H7 (cell line): ENCODE measurements around the gene SOWAHD. TPM values are rescaled to one million over a fixed set of nuclear protein-coding genes. Genes with fewer than 3 reads are reported as not detected.
"Not testable (repeated sequence)": the region's sequence is repeated elsewhere in the genome, so short reads cannot be mapped to it uniquely, and the experiment has no call there.

Experiments used
- DNase-seq: peaks from one replicate; pipeline ENCODE4 v3.0.0; 2012
- H3K27me3 ChIP-seq: 2 replicates; pipeline ENCODE4 v1.6.0; 2011; ENCODE audit warnings: mild to moderate bottlenecking, low read length; ENCODE audit not compliant: control insufficient read depth, insufficient read depth
- H3K36me3 ChIP-seq: replicated peaks from 2 replicates; pipeline ENCODE4 v1.5.1; 2011; ENCODE audit warnings: low read length; ENCODE audit not compliant: control insufficient read depth, insufficient read depth
- H3K4me3 ChIP-seq: 2 replicates; pipeline ENCODE4 v1.5.1; 2011; ENCODE audit warnings: low read depth, mild to moderate bottlenecking, control low read depth, low read length, moderate library complexity; ENCODE audit not compliant: insufficient read depth
- total RNA-seq: library from RNA; depleted of rRNA; stranded (reverse); fragments of >200 nt; shearing (Covaris generic); gene quantifications from 2 replicates; pipeline ENCODE4 v1.2.3, GENCODE V29; 2014; rRNA removed

SOWAHD gene
- total RNA-seq, 1 experiment from 2014 or later, result 1.8 TPM

DNA sequence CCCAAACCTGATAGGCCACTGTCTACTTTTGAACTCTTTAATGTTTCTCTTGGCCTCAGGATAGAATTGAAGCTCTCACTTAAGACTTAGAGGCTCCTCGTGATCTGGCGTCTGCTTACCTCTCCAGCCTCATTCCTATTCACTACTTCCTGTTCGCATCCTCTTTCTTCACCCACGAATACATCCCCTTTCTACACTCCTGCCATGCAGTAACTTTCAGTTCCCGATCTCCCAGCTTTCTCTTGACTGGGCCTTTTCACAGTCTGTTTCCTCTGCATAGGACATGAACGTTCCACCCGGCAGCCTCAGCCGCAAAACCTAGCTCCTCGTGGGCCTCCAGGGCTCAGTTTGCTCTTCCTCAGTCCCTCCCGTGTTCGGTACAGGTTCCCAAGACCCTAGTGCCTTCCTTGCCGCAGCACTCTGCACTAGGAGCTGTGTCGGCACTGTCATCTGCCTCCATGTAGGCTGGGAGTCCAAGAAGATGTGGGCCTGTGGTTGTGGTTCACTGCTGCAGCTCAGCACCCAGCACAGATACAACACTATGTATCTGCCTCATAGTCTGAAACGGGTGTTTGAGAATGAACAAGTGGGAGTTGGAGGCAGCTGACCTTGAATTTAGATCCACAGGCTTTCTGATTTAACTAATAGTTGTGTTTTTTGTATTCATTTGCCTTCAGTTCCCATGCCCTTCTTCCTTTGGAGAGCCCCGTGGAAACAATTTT, 17.3 kb downstream of the SOWAHD start:
- no peaks in the 10 kb centered on the region for H3K36me3 ChIP-seq
- no peak overlapping the region for H3K4me3 ChIP-seq
- H3K27me3 ChIP-seq, result no peaks in the 10 kb centered on the region
- DNase-seq, result no peak

DNA sequence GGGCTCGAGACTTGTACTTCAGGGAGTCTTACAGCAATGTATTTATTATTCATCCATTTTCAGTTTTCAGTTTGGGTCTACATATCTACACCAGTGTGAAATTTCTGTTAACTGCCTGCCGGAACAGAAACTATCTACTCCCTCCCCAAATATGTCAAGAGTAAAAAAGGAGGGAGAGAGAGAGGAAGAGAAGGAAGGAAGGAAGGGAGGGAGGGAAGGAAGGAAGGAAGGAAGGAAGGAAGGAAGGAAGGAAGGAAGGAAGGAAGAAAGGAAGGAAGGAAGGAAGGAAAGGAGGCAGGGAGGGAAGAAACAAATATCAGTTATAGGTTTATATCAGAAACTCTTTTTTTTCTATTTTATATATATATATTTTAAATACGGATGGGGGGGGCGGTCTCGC, 20.4 kb downstream of the SOWAHD start:
- Histone ChIP-seq H3K36me3 (peaks cover 2% of the 10 kb centered on the region), H3K4me3 (no peak overlapping the region), H3K27me3 (no peaks in the 10 kb centered on the region)
- no peak for DNase-seq

DNA sequence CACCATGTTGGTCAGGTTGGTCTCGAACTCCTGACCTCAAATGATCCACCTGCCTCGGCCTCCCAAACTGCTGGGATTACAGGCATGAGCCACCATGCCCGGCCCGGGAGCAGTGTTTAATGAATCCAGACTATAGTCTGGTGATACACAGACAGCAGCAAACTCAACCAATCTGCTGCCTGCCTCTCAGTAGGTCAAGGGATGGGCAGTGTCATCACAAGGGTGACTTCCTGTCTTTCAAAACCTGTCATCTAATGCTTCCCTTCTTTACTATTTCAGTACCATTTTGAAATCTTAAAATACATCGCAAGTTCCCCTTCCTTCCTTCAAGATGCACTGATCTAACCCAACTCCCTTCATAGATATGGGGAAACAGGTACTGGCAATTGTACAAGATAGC, 24.6 kb downstream of the SOWAHD start:
- DNase-seq, result no peak
- H3K4me3 ChIP-seq, result no peak overlapping the region
- peaks cover 6% of the 10 kb centered on the region for H3K36me3 ChIP-seq
- H3K27me3 ChIP-seq, result no peaks in the 10 kb centered on the region

DNA sequence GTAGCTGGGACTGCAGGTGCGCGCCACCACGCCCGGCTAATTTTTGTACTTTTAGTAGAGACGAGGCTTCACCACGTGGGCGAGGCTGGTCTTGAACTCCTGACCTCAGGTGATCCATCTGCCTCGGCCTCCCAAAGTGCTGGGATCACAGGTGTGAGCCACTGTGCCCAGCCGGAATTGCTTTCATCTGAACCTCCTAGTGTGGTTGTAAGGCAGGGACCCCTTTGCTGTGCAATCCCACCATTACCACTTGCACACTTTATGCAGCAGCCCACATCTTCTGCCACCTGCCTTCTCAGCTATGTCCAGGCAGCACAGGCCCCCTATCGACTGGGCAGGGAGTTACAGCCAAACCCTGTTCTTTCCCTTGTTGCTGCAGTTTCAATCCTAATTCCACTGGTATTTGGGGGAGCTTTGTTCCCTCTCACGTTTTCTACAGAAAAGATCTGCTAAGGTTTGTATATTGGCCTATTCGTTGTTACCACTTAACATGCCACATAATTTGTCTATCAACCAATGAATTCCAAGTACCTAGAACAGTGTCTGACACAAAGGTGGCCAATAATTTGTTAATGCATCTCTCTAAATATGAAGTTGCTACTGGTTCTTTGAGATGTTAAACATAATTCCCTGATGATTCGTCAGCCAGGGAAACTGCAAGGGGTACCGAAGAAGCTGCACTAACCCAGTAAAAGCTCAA, 26.5 kb downstream of the SOWAHD start:
- Histone ChIP-seq H3K27me3 (no peaks in the 10 kb centered on the region), H3K36me3 (peaks cover 13% of the 10 kb centered on the region), H3K4me3 (no peak overlapping the region)
- DNase-seq, result no peak

DNA sequence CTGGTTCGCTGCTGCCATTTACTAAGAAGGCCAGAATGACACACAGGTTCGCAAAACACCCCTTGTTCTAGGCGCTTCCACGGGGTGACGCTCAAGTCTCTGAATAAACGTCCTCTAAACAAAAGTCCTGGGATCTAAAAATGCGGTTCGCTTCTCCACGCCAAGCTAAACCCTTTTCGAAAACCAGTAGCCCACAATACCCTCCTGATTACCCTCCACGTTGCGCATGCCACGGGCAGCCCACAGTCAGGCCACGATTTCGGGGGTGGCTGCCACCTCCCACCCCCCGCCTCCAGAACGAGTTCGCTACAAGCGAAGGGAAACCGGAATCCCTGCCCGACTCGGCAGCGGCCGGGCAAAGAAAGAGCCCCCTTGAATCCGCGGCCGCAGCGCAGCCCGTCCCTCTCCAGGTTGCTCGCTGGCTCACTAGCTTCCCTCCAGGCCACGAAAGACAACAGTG, 32.6 kb downstream of the SOWAHD start:
- peak overlapping the region; percentile 77 for H3K4me3 ChIP-seq
- H3K27me3 ChIP-seq, result no peaks in the 10 kb centered on the region
- H3K36me3 ChIP-seq, result peaks cover 12% of the 10 kb centered on the region
- peak; percentile 58 for DNase-seq

DNA sequence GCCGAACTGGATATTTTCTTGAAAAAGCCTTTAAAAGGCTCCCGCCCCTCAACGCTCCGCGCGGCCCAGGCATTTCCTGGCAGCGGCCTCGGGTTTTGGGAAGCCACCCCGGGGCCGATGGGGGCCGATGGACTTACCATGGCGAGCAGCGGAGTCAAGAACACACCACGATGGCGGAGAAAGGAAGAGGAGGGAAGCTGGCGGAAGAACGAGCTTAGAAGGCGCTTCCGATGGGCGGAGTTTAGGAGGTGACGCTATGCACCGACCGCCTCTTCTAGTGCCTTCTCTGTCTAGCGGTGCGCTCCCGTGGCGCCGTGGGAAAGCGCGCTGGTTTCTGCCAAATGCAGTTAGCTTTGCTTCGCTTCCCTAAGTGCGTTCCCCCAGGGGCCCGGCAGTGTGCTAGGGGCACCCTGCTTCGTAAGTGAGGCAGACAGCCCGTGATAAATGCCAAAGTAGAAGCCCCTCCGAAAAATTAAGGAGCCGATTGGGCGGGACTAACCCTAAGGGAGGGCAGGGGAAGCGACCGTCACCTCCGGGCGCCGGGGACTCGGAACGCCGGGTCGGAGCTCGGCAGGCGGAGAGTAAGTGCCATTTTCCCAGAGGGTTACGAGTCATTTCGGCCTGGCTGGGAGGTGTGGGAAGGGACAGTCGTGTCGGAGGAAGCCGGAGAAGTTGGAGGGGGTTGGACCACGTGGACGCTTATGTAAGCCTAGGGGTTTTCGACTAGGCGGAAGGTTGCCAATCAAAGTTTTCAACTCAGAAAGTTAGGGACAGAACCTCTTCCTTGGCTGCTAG, 33.2 kb downstream of the SOWAHD start, which contains the start of gene RPL39:
Gene RPL39, minus strand, starts transcription at position 194 of the 795 bp plus-strand sequence. Its CDS starts 54 bp downstream, at position 140.
- no peaks in the 10 kb centered on the region for H3K27me3 ChIP-seq
- DNase-seq, result peak; percentile 78
- peak within 1 kb of the TSS; percentile 77 for H3K4me3 ChIP-seq
- H3K36me3 ChIP-seq, result peaks cover 12% of the 10 kb centered on the region

DNA sequence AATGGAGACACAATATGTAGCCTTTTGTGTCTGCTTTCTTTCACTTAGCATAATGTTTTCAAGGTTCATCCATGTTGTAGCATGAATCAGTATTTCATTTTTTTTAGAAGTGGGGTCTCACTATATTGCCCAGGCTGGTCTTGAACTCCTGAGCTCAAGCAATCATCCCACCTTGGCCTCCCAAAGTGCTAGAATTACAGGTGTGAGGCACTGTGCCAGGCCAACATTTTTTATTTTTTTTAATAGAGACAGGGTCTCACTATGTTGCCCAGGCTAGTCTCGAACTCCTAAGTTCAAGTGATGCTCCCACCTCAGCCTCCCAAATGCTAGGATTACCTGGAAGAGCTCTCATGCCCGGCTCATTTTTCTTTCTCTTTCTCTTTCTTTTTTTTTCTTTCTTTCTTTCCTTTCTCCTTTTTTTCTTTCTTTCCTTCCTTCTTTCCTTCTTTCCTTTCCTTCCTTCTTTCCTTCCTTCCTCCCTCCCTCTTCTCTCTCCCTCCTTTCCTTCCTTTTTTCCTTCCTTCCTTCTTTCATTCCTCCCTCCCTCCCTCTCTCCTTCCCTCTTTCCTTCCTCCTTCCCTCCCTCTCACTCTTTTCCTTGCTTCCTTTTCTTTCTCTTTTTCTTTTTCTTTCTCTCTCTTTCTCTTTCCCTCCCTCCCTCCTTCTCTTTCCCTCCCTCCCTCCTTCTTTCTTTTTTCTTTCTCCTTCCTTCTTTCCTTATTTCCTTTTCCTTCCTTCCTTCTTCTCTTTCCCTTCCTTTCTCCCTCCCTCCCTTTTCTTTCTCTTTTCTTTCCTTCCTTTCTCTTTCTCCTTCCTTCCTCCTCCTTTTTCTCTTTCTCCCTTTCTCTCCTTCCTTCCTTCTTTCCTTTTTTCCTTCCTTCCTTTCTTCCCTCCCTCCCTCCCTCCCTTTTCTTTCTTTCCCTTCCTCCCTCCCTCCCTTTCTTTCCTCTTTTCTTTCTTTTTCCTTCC, 43.1 kb downstream of the SOWAHD start:
- H3K4me3 ChIP-seq, result no peak overlapping the region
- no peak for DNase-seq
- H3K36me3 ChIP-seq, result no peaks in the 10 kb centered on the region
- H3K27me3 ChIP-seq, result no peaks in the 10 kb centered on the region

DNA sequence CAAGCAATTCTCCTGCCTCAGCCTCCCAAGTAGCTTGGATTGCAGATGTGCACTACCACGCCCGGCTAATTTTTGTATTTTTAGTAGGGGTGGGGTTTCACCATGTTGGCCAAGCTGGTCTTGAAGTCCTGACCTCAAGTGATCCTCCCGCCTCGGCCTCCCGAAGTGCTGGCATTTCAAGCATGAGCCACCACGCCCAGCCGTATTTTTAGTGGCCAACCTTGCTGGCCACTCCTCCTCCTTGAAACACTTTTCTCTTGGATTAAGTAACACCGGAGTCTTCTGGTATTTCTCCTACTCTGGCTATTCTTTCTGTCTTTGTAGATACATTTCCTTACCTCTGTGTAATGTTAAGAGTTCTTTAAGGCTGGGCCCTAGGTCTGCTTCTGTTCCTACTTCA, 44.2 kb downstream of the SOWAHD start:
- Histone ChIP-seq H3K4me3 (no peak overlapping the region), H3K36me3 (no peaks in the 10 kb centered on the region), H3K27me3 (no peaks in the 10 kb centered on the region)
- no peak for DNase-seq

DNA sequence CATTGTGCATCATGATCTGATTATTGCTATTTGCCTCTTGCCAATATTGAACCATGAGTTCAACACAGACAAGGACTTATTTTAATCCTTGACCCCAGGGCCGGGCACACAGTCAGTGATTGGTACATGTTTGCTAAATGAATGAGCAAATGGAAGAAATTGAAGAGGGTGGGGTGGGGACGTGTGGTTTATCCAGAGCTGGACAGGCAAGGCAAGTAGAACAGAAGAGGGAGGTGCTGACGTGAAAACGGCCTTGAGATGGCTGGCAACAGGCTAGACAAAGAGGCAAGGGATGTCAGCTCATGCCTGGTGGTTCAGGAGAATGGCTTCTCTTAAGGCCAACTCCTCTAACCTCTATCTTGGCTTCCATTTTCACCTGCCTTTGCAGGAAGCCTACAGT, 50.1 kb downstream of the SOWAHD start:
- H3K27me3 ChIP-seq, DNase-seq, H3K36me3 ChIP-seq, H3K4me3 ChIP-seq: not testable (repeated sequence)

DNA sequence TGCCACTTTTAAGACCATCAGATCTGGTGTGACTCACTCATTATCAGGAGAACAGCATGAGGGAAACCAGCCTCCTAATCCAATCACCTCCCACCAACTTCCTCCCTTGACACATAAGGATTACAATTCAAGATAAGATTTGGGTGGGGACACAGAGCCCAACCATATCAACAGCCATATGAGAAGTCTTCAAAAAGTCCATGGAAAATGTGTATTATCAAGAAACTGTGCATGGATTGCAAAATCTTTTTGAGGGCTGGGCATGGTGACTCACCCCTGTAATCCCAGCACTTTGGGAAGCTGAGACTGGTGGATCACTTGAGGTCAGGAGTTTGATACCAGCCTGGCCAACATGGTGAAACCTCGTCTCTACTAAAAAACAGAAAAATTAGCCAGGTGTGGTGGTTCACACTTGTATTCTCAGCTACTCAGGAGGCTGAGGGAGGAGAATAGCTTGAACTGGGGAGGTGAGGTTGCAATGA, 50.8 kb downstream of the SOWAHD start:
- DNase-seq, result no peak
- H3K36me3 ChIP-seq, result no peaks in the 10 kb centered on the region
- no peaks in the 10 kb centered on the region for H3K27me3 ChIP-seq
- no peak overlapping the region for H3K4me3 ChIP-seq

Other genes with a start within 250 kb of the SOWAHD start
- gene STEEP1, start 193.2 kb upstream of the SOWAHD start, total RNA-seq, result 36.4 and 44.0 TPM in 2 replicates
- 24.9 and 26.7 TPM in 2 replicates for gene UBE2A, start 184.0 kb upstream of the SOWAHD start, total RNA-seq
- gene NKRF, start 152.2 kb upstream of the SOWAHD start, total RNA-seq, result 6.2 and 9.9 TPM in 2 replicates
- gene SEPTIN6, start 65.4 kb upstream of the SOWAHD start, total RNA-seq, result 26.9 and 41.7 TPM in 2 replicates
- gene RPL39, start 33.0 kb downstream of the SOWAHD start, total RNA-seq, result 1,219 and 1,278 TPM in 2 replicates
- gene UPF3B, start 94.4 kb downstream of the SOWAHD start, total RNA-seq, result 3.9 and 6.2 TPM in 2 replicates
- gene RNF113A, start 113.1 kb downstream of the SOWAHD start, total RNA-seq, result 15.4 and 16.2 TPM in 2 replicates
- 73.1 and 79.1 TPM in 2 replicates for gene NDUFA1, start 113.2 kb downstream of the SOWAHD start, total RNA-seq
- not detected in 2 replicates for gene AKAP14, start 137.3 kb downstream of the SOWAHD start, total RNA-seq
- gene NKAP, start 185.2 kb downstream of the SOWAHD start, total RNA-seq, result 4.8 and 5.5 TPM in 2 replicates